ENCODE measurements around the gene JDP2.
A peak's percentile ranks its signal among the peaks of the same experiment; 100 is the strongest.

Gene JDP2

GRCh38 chr14:75489480-75489837 lies 61.6 kb downstream of the JDP2 start:
- peak; percentile 25 for DNase-seq

- DNase-seq: peak; percentile 23
Observed at GRCh38 chr14:75491376-75491978, 63.7 kb downstream of the JDP2 start.

GRCh38 chr14:75492832-75493591 lies 65.2 kb downstream of the JDP2 start:
- peak; percentile 26 for DNase-seq

DNA sequence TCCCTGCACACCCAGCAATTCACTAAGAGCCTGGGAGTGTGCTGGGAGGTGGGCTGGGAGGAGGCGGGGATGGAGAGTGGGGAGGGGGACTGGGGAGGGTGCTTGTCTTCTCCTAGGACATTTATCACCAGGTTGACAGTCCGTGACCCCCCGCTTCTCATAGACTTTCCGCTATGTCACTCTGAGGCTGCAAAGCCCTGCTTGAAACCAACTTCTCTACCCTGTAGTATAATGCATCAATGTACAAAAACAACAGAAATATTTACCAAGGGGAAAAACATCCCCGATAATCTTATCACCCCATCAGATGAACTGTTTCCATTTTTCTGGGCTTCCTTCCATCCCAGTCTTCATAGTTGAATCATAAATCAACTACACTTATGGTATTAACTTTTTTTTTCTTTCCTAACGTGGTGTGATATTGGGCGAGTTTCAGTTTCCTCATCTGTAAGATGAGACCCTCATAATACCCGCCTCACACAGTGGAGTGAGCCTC lies 65.8 kb downstream of the JDP2 start:
- DNase-seq: peak; percentile 25

GRCh38 chr14:75494896-75495295 lies 67.1 kb downstream of the JDP2 start:
- DNase-seq: no peak

- no peak for DNase-seq
Observed at GRCh38 chr14:75495399-75495798, 67.6 kb downstream of the JDP2 start.

GRCh38 chr14:75495882-75496281 lies 68.1 kb downstream of the JDP2 start:
- no peak for DNase-seq

DNA sequence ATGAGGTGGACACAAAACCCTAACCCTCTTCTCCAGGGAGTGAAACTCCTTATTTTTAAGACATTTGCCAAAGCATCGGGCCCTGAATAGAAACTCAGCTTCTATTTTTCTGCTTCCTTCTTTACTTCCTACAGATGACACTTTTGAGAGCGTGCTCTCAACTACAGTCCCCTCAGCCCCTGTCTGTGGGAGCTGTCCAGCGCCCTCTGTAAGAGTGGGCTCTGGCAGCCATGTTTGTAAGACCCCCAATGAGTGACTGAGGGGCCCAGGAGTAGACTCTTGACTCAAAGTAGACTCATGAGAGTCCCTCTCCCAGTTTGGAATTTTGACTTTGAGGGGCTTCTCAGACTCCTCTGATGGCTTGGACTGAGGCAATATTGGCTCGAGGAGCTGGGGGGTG lies 68.9 kb downstream of the JDP2 start:
- DNase-seq: no peak

DNA sequence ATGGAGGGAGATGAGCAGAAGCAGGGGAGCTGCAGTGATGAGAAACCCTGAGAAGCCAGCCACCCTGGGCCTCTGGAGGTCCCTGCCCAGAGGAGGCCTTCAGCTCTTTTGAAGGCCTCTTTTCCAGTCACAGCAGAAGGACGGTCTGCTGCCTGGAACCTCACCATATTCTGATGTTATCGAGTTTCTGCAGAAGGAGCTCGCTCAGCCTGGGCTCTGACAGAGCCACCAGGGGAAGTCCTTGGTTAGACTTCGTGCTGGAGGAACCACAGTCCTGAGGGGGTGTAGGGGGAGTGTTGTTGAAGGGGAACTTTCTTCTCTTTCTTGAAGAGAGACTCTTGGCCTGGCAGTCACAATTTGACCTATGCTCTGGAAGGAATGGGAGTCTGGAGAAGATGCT lies 69.4 kb downstream of the JDP2 start:
- DNase-seq: no peak

DNA sequence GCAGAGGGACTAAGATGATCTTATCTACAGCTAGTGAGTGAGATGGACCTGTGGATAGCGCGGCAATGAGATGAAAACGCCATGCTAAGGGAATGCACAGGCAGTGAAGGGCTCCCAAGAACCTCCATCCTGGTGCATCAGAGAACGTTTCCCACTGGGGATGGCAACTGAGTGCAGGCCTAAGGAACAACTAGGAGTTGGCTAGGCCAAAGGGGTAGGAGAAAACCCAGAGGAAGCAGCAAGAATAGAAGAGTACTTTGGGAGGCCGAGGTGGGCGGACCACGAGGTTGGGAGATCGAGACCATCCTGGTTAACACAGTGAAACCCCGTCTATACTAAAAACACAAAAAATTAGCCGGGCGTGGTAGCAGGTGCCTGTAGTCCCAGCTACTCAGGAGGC lies 69.9 kb downstream of the JDP2 start:
- DNase-seq: no peak

GRCh38 chr14:75499084-75499875 lies 71.5 kb downstream of the JDP2 start:
- no peak for DNase-seq

DNA sequence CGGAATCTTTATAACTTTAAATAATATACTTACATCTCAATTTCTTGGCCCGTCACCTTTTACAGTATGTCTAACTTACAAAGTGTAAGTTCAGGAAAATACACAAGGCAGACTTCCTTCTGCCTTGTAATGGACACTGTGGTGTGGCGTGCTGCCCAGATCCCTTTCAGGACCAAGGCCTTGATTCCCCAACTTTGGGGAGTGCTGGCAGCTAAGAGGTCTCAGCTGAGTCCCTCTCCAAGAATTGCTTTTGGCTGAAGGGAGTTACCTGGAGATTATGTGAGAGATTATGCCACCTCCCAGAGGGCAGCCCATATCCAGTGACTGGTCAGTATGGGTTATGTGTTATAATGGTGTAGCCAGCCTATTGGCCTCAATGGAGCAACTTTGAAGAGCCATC lies 73.3 kb downstream of the JDP2 start:
- no peak for DNase-seq

- DNase-seq: no peak
Observed at GRCh38 chr14:75504411-75504810, 76.6 kb downstream of the JDP2 start.

DNA sequence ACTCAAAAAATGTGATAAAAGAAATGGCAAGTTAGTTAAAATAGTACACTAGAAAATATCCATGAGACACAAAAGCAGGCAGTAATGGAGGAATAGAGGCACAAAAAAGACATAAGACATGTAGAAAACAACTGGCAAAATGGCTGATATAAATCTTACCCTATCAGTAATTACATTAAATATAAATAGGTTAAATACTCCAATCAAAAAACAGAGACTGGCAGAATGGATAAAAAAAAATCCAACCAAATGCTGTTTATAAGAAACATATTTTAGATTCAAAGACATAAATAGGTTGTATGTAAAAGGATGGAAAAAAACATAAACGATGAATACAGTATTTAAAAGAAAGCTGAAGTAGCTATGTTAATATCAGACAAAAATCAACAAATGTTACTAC lies 79.1 kb downstream of the JDP2 start:
- DNase-seq: no peak

- DNase-seq: no peak
Observed at GRCh38 chr14:75510547-75510946, 82.7 kb downstream of the JDP2 start.

GRCh38 chr14:75511201-75511600 lies 83.4 kb downstream of the JDP2 start:
- no peak for DNase-seq

GRCh38 chr14:75513911-75514672 lies 86.3 kb downstream of the JDP2 start:
- DNase-seq: peak; percentile 52

GRCh38 chr14:75514673-75515628 lies 87.1 kb downstream of the JDP2 start:
- DNase-seq: peak; percentile 64

DNA sequence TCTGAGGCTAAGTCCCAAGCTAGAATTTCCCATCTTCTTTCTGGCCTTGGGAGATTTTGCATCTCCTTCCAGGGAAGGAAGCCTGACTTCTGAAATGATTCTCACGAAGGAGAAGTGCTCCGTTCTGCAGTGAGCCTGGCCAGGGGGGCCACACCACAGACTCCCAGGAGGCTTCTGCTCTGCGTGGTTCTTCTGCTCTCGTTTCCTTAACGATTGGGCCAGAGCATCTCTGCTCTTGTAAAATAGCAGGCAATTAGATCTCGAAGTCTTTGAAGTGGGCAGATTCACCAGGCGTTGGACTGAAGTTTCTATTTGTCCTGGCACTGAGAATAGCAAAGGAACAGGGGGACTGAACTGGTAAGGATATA lies 87.8 kb downstream of the JDP2 start:
- no peak for DNase-seq

- no peak for DNase-seq
Observed at GRCh38 chr14:75518625-75519024, 90.8 kb downstream of the JDP2 start.

GRCh38 chr14:75519394-75519793 lies 91.6 kb downstream of the JDP2 start:
- DNase-seq: no peak
